ENCODE measurements around the gene ATOSA.

DNA sequence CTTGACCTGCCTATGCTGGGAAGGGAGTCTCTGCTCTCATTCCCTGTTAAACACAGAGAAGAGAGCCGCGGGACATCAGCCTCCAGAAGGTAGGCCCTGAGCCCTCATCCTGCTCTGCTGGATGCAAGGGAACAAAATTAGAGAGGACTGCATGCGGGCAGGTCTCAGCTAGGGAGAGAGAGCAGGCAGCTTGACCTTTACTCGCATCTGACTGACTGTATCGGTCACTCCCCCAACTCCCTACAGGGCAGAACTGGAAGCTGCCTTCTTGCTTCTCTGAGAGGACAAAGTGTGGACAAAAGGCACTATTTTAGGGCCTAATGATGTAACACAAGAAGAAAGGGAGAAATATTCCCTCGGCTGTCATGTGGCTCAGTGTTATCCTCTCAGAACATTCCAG is 38.7 kb upstream of the ATOSA start:
- TF ChIP-seq POLR2A (IDR thresholded peaks at IDR 0.05; ENCODE audit: borderline replicate concordance, extremely low read depth, insufficient read depth, insufficient read length) (no peak), REST (IDR thresholded peaks at IDR 0.05; ENCODE audit: low read depth) (no peak), SIN3A (IDR thresholded peaks at IDR 0.05; ENCODE audit: low read depth) (no peak), YY1 (IDR thresholded peaks at IDR 0.05; ENCODE audit: extremely low read depth, insufficient replicate concordance, low read depth, low read length) (no peak), POLR2AphosphoS5 (IDR thresholded peaks at IDR 0.05; ENCODE audit: low read depth, low read length) (no peak), JUND (IDR thresholded peaks at IDR 0.05) (no peak), SRF (IDR thresholded peaks at IDR 0.05; ENCODE audit: low read depth) (no peak), EZH2phosphoT487 (IDR thresholded peaks at IDR 0.05; ENCODE audit: borderline replicate concordance) (no peak)
- TF ChIP-seq, protein P1, sequence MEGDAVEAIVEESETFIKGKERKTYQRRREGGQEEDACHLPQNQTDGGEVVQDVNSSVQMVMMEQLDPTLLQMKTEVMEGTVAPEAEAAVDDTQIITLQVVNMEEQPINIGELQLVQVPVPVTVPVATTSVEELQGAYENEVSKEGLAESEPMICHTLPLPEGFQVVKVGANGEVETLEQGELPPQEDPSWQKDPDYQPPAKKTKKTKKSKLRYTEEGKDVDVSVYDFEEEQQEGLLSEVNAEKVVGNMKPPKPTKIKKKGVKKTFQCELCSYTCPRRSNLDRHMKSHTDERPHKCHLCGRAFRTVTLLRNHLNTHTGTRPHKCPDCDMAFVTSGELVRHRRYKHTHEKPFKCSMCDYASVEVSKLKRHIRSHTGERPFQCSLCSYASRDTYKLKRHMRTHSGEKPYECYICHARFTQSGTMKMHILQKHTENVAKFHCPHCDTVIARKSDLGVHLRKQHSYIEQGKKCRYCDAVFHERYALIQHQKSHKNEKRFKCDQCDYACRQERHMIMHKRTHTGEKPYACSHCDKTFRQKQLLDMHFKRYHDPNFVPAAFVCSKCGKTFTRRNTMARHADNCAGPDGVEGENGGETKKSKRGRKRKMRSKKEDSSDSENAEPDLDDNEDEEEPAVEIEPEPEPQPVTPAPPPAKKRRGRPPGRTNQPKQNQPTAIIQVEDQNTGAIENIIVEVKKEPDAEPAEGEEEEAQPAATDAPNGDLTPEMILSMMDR (IDR thresholded peaks at IDR 0.05 in 2 of 3, conservative IDR thresholded peaks at IDR 0.05 in 1 of 3; ENCODE audit: borderline replicate concordance in 1 of 3, insufficient read depth in 1 of 3, low read depth in 2 of 3, low read length in 2 of 3), result no peak
